Stimulated activated CD8-positive, alpha-beta memory T cell treated with anti-CD3 and anti-CD28 coated beads, Interleukin-4, amount 100 ng/mL, for 1 hour (primary cell): Measurements from ENCODE around the gene LOXHD1.

ENCODE experiments used
- DNase-seq, 2 donors: peaks; one replicate each; pipeline ENCODE4 v3.0.0-alpha.2; 2020; ENCODE audit warnings: low read depth in 2 of 2, low spot score in 1 of 2

Gene LOXHD1

DNA sequence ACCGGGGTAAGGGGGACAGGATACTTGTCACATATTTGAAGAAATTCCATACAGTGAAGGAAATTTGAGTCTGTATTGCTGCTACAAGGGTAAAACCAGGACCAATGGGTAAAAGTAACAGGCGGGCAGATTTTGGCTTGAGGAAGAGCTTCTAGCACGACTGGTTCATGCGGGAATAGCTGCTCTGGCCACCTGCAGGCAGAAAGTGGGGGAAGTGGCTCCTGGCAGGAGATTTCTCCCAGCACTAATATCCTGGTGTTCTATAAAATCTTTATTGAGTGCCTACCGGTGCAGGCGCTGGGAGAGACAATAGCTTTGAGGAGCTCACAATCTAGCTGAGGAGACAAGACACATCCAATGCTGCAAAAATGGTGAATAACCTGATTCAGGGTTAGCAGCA is 198.5 kb downstream of the LOXHD1 start:
- no peak for DNase-seq

DNA sequence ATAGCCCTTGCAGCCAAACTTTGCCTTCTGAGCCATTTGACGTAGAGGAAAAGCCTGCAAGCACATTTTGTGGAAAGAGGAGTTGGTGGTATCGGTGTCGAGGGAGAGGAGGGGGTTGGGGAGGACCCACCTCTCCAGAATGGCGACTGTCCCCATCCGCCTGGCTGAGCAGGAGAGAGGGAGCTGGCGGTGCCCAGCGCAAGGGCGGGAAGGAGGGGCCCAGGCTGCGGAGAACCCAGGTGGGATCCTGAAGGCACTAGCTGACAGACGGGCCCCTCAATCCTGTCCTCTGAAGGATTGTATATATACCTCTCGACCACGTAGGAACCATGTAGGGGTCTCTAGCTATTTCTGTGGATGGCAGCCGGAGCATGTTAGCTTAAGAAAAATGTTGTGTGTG is 200.3 kb downstream of the LOXHD1 start:
- no peak for DNase-seq

DNA sequence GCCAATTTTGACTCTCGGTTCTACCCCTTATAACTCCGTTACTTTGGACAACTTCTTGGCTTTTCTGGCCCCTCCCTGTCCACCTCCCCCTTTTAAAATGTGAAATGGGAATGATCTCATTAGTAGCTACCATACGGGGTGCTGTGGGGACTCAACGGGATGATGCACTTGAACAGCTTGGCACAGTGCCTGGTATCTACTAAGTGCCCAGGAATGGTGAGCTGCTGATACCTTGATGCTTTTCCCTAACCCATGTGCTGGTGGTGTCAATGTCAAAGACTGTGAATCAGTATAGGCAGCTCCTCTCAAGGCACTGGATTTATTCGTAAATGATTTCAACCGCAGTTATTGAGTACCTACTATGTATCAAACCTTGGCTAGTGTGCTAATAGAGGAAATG is 204.2 kb downstream of the LOXHD1 start:
- DNase-seq = no peak

DNA sequence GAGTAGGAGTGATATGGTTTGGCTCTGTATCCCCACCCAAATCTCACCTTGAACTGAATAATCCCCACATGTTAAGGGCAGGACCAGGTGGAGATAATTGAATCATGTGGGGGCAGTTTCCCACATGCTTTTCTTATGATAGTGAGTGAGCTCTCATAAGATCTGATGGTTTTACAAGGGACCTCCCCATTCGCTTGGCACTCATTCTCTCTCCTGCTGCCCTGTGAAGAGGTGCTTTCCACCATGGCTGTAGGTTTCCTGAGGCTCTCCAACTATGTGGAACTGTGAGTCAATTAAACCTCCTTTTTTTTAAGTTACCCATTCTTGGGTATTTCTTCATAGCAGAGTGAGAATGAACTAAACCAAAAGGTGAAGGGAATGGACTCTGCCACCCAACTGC is 207.5 kb downstream of the LOXHD1 start:
- DNase-seq = no peak

DNA sequence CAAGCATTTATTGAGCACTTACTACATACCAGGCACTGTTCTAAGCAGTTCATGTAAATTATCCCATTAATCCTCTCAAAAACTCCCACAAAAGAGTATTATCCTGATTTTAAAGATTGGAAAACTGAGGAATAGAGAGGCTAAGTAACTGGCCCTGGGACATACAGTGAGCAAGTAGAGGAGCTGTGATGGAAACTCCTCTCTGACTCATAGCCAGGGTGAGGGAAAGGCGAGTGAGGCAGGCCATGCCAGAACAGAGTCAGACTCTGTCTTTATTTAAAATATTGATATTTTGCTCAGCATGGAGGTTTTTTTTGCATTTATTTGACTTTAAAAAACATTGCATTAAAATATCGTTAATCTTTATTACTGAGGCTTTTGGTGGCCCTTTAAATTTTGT is 208.0 kb downstream of the LOXHD1 start:
- DNase-seq = no peak

DNA sequence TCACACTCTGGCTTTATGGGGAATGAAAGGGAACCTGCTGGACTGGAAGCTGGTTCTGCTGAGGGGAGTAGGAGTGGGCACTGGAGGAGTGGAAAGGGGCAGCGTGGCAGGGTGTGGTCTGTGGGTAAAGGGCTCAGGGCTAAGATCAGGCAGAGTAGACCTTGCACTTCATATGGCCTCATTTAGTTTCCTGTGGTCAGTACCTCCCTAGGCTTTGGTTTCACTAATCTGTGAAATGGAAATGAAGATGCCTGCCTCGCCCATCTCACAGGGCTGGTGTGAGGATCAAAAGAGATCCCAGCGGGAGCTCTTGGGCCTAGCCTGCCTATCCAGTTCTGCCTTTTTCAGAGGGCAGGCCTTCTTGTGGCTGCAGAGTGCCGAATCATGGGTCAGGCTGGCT is 208.7 kb downstream of the LOXHD1 start:
- no peak for DNase-seq

DNA sequence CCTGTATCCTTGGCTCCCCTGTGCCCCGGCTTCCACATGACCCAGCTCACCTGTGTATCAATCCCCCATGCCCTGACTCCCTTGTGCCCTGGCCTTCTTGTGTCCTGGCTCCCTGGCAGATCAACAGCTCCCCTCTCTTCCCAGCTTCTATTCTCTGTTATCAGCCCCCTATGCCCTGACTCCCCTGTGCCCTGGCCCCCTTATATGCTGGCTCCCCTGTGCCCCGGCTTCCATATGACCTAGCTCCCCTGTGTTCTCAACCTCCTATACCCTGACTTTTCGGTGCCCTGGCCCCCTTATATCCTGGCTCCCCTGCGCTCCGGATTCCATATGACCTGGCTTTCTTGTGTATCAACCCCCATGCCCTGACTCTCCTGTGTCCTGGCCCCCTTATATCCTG is 209.2 kb downstream of the LOXHD1 start:
- no peak for DNase-seq

DNA sequence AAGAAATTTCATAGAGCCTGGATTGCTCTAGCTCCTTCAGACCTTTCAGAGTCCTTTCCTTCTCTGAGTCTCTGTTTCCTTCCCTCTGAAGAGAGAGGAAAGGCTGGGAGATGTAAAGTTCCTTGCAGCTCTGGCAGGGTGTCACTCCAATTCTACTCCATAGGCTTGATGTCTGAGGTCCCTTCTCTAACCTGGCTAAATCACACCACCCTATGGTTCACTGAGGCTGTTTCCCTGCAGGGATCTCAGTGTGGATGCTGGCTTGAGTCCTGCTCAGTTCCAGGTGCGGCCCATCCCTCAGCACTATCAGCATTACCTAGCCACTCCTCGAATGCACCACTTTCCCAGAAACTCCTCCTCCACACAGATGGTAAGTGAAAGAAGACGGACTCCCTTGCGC is 209.7 kb downstream of the LOXHD1 start:
- no peak for DNase-seq

DNA sequence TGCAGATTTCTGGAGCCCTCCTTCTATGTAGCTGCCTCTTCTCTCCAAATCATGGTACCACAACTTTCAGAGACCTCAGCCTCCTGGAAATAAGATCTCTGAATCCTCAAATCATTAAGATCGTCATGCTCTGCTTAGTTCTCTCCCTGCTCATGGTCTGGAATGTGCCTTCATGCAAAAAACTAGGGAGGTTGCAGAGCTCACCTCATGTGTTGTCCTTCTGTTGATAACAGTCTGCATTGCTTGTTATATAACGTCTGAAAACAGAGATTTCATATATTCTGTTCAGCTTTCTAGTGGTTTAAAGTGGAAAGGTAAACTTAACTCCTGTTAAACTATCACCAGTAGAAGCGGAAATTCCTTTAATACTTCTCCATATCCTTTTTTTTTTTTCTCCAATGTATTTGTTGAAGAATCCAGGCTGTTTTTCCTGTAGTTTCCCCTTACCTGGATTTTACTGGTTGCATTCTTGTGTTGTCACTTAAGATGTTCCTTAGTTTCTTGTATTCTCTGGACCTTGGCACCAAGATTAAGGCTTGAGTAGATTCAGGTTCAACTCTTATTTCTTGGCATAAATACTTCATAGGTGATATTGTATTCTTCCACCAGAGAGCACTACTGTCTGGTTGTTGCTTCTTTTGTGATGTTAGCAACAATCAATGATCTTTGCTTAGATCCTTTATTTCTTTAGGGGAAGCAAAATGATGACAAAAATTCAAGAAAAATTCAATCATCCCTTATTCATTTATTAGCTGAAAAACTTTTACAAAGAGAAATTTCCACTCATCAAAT is 211.3 kb downstream of the LOXHD1 start:
- no peak for DNase-seq

DNA sequence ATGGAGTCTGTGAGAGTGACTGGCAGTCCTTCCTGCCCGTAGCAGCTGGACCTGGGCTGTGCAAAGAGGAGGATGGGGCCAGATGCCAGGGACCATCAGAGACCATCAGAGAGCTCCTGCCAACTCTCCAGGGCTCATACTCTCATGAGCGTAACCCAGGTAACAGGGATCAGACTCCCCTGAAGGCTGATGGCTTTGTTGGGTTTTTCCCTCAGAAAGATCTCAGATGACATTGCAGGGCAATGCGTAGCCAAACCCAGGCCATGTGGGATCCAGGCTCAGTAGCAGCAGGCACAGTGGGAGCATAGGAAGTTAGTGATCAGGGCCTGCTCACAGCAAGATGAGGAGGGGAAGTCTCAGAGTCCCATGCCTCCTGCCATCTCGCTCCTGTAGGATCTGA is 218.0 kb downstream of the LOXHD1 start:
- no peak for DNase-seq

DNA sequence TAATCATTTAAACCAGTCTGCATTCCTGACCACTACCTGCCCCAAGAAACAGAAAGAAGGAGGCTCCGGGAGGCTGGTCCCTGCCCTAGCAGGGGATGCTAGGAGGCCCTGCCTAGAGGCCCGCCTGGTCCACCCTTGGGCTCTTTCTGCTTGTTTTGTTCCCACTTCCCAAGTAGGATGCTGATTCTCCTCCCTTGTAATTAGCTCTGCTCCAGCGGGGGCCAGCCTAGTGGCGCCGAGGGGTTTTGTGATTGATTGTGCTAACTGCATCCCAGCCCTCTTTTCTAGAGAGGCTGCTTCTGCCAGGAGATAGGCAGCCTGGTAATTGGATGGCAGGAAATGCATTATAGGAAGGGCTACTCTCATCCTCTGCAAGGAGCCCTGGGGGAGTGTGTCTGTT is 220.0 kb downstream of the LOXHD1 start:
- no peak for DNase-seq

DNA sequence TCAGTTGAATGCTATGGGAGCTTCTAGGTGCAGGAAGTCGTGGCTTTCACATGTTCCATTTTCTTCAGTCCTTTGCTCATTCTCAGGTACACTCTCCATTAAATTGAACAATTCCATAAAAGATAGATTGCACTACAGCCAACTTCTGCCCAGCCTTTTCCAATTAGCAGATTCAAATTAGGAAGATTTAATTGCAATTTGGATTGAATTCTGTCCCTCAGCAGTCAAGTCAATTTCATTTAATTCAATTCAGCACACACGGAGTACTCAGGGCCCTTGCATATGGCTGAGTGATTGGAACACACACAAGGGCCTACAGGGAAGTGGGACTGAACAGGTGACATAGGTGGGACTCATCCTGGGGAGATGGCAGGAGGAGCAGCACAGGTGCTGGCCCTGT is 220.4 kb downstream of the LOXHD1 start:
- DNase-seq = no peak

DNA sequence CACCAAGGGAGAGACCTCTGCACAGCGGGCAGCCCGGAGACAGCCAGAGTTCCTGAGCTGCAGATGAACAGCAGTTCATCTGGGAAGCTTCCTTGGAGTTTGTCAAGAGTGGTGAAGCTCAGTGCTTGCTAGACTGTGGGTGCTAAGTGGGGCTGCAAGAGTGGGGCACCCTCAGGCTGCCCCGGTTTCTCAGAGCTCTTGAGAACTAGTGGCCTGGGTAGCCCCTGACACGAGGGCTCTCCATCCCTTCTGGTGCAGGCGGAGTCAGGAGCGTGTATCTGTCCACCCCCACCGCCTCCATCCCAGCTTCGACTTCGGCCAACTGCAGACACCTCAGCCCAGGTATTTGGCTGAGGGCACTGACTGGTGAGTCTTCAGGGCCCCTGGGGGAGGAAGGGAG is 222.0 kb downstream of the LOXHD1 start:
- DNase-seq = no peak

DNA sequence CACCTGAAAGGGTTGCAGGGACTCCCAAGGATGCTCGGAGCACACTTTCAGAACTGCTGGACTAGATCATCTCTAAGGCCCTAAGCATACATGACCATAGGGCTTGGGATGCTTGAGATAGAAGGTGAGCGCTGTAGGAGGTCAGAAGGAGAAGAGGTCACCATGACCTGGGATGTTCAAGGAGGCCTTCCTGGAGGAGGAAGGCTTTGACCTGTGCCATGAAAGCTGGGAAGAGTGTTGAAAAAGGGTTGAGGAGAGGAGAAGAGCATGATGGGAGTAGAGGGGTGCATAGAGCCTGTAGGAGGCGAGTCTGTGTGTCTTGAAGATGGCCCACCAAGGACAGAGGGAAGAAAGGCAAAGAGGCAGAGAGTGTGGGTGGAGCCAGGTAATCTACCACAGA is 222.4 kb downstream of the LOXHD1 start:
- DNase-seq = no peak

DNA sequence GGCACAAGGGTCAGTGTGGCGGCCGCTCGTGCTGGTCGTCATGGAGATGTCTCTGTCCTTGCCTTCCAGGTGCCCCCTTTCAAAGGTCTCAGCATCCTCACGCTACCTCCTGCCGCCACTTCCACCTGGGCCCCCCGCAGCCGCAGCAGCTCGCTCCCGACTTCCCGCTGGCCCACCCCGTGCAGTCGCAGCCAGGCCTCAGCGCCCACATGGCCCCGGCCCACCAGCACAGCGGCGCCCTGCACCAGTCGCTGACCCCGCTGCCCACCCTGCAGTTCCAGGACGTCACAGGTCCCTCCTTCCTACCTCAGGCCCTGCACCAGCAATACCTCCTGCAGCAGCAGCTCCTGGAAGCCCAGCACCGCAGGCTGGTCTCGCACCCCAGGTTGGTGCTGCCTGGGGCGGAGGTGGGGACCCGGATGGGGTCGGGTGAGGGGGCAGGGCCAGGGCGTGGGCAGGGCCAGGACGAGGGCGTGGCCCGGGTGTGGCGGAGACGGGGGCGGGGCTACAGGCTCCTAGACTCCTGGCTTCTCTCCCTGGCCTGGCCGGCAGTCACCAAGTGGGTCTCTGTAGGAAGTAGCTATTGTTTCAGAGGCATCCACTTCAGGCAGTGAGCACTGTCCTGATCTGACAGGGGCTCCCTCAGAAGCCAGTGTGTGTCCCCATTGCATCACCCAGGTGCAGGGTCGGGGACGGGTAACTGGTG is 223.7 kb downstream of the LOXHD1 start:
- DNase-seq = no peak

DNA sequence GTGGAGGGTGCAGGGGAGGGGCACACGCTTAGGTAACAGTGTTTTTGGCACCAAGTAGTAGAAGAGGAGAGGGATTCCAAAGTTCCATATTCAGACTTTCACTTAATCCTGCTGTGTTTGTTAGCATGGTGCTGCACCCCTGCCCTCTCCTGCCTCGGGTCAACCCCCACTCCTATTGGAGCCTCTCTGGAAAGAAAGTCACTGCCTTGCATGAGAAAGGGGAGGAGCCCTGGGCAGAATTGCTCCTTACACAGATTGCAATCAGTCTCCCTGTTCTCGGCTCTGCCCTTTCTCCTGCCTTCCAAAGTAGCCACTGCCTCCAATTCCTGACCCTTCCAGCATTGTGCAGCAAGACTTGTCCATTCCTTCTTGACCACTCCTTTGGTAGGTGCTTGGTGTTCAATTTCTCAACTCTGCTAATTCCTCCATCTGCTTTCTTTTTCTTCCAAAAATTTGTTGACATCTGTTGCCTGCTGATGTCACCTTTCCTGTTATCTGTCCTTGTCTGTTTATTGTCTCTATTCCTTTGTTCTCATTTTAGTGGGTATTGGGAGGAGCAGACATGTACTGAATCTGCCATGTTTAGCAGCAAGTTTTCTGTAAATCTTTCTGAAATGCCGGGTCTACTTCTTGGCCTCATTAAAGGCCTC is 225.4 kb downstream of the LOXHD1 start:
- DNase-seq = no peak

DNA sequence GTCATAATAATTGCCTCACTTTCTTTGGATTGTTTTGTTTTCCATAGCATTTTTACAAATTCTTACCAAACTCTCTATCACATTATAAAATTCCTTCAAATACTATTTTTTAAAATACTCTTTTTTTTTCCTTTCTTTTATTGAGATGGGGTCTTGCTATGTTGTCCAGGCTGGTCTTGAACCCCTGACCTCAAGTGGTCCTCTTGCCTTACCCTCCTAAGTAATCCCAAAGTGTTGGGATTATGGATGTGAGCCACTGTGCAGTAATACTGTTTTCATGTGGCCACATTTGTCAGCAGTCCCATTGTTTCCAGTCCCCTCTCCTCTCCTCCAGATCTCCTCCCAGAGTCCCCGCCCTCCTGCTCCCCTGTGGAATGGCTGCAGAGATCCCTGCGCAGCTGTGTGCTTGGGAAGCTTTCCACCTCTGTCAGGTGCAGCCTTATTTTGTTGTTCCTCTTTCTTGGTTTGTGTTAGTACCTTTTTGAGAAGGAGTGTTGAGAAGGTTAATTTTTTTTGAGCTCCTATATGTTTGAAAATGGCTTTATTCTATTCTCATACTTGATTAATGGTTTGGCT is 227.3 kb downstream of the LOXHD1 start:
- DNase-seq = no peak

DNA sequence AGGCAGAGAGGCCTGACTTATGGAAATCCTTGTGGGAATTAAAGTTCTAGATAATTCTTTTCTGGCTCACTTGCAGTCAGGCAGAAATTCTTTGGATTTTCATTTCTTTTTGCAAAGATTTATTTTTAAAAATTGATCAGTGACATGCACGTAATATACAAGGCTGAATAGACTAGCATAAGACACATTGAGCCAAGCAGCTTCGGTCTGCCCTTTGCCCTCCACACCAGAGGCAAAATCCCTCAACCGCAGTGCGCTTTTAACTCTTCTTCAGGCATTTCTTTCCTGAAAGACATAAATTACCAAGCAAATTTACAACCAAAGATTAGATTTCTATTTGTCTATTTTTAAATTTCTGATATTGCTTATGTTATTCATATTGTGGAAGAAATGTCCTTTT is 227.9 kb downstream of the LOXHD1 start:
- no peak for DNase-seq

DNA sequence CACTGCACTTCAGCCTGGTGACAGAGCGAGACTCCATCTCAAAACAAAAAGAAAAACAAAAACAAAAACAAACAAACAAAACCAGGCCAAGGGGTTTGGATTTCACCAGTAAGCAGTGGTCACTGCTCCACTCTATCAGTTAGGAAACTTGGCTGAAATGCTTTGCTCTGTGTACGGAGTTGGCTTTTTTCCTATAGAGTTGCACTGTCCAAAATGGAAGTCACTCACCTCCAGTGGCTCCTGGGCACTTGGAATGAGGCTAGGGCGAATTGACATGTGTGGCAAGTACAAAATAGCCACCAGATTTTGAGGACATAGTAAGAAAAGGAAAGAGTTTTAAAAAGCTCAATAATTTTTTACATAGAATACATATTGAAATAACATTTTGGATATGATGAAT is 228.7 kb downstream of the LOXHD1 start:
- no peak for DNase-seq

DNA sequence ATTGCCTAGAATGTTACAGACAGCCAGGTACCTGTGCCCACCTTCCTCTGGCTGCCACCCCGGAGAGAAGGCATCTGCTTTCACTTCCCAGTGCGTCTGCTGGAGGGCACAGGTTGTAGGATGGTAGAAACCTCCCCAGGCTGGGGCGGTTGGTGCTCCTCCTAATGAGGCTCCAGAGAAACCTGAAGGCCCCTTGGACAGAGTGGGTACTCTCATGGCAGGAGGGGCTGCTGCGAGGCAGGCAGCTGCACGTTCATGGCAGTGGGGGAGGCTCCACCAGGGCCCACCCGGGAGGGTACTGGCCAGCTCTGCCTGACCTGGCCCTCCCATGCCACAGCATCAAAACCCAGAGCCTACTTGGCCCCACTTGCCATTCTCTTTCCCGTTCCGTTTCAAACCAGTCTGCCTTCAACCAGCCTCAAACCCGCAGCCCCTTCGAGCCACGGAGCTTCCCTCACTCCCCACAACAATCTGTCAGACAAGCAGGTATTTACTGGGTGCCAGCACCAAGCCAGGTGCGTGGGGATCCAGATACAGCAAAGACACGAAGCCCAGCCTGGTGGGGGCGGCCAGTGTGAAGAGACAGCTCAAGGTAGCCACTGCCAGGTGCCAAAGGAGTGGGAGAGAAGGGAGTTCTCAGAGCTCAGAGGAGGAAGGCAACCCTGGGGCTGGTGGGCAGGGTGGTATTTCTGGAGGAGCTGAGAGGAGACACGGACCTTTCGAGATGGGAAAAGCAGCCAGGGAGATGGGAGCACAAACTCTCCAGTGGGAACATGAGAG is 229.6 kb downstream of the LOXHD1 start:
- no peak for DNase-seq
